HG02678 (cell line): ENCODE results near the gene SIRT2.
"Not testable (repeated sequence)": the region's sequence is repeated elsewhere in the genome, so short reads cannot be mapped to it uniquely, and the experiment has no call there.

Experiments
- ATAC-seq: cut with Tn5 transposase; IDR thresholded peaks from one replicate; pipeline ENCODE4 v1.9.1; 2021; ENCODE audit warnings: mild to moderate bottlenecking, moderate library complexity; ENCODE audit not compliant: unreplicated experiment

SIRT2 gene

GRCh38 chr19:38831142-38831605 is 68.2 kb downstream of the SIRT2 start:
- peak; percentile 24 for ATAC-seq

GRCh38 chr19:38830039-38830733 is 69.2 kb downstream of the SIRT2 start:
- no peak for ATAC-seq

- not testable (repeated sequence) for ATAC-seq
Measured at GRCh38 chr19:38829203-38829602, 70.2 kb downstream of the SIRT2 start.
